SK-N-SH treated with all-trans-retinoic acid at 6 μM for 48 hours (cell line): ENCODE results near the gene COL6A5.

Source experiments
- ATAC-seq: fragments of 200-7000 bp; cut with Tn5 transposase; 3 replicates; pipeline ENCODE4 v1.9.1; 2020; ENCODE audit warnings: mild to moderate bottlenecking, moderate library complexity
- ARNTL ChIP-seq: fragments of 450-650 bp; formaldehyde crosslinking; IDR thresholded peaks from 2 replicates; pipeline ENCODE4 v1.5.0; 2020; ENCODE audit warnings: low read depth, mild to moderate bottlenecking, moderate library complexity, borderline replicate concordance
- BACH2 ChIP-seq: fragments of 250-450 bp; sonication (Bioruptor Pico); IDR thresholded peaks from 2 replicates; pipeline ENCODE4 v1.9.0; 2021; ENCODE audit warnings: mild to moderate bottlenecking, borderline replicate concordance
- CSDC2 ChIP-seq: fragments of 250-450 bp; sonication (Bioruptor Pico); IDR thresholded peaks from 2 replicates; pipeline ENCODE4 v1.5.0; 2020; ENCODE audit warnings: mild to moderate bottlenecking, moderate library complexity
- ESRRG ChIP-seq: fragments of 250-450 bp; sonication (Bioruptor Pico); IDR thresholded peaks from 2 replicates; pipeline ENCODE4 v1.6.1; 2021; ENCODE audit warnings: mild to moderate bottlenecking
- GLIS3 ChIP-seq: fragments of 250-450 bp; sonication (Bioruptor Pico); IDR thresholded peaks from 2 replicates; pipeline ENCODE4 v1.5.0; 2020; ENCODE audit warnings: mild to moderate bottlenecking, moderate library complexity
- ISL1 ChIP-seq: fragments of 250-450 bp; sonication (Bioruptor Pico); IDR thresholded peaks from 2 replicates; pipeline ENCODE4 v2.1.2; 2022; ENCODE audit warnings: mild to moderate bottlenecking, moderate library complexity
- OSR1 ChIP-seq: fragments of 250-450 bp; sonication (Bioruptor Pico); IDR thresholded peaks from 2 replicates; pipeline ENCODE4 v1.8.0; 2022; ENCODE audit warnings: moderate library complexity, mild to moderate bottlenecking, inconsistent platforms
- RARB ChIP-seq: fragments of 250-450 bp; sonication (Bioruptor Pico); IDR thresholded peaks from 2 replicates; pipeline ENCODE4 v1.8.0; 2021; ENCODE audit warnings: mild to moderate bottlenecking, moderate library complexity
- SNAI2 ChIP-seq: fragments of 250-450 bp; sonication (Bioruptor Pico); IDR thresholded peaks from 2 replicates; pipeline ENCODE4 v1.5.0; 2020; ENCODE audit warnings: mild to moderate bottlenecking, moderate library complexity
- TCF4 ChIP-seq: fragments of 250-450 bp; sonication (Bioruptor Pico); IDR thresholded peaks from 2 replicates; pipeline ENCODE4 v1.8.0; 2021; ENCODE audit warnings: mild to moderate bottlenecking, moderate library complexity, borderline replicate concordance
- TOX ChIP-seq: fragments of 250-450 bp; sonication (Bioruptor Pico); IDR thresholded peaks from 2 replicates; pipeline ENCODE4 v1.8.0; 2021; ENCODE audit warnings: mild to moderate bottlenecking, moderate library complexity, borderline replicate concordance
- ZFP30 ChIP-seq: fragments of 450-650 bp; formaldehyde crosslinking; IDR thresholded peaks from 2 replicates; pipeline ENCODE4 v1.5.0; 2022; ENCODE audit warnings: mild to moderate bottlenecking, moderate library complexity
- ZNF8 ChIP-seq: fragments of 450-650 bp; formaldehyde crosslinking; IDR thresholded peaks from 2 replicates; pipeline ENCODE4 v1.5.0; 2020; ENCODE audit warnings: mild to moderate bottlenecking, moderate library complexity
- TF ChIP-seq, protein P1 (sequence below): fragments of 250-450 bp; sonication (Bioruptor Pico); IDR thresholded peaks from 2 replicates; pipeline ENCODE4 v1.8.0; 2020; ENCODE audit warnings: mild to moderate bottlenecking, moderate library complexity, borderline replicate concordance
- TF ChIP-seq, protein P2 (sequence below): fragments of 250-450 bp; sonication (Bioruptor Pico); IDR thresholded peaks from 2 replicates; pipeline ENCODE4 v1.5.0; 2020; ENCODE audit warnings: mild to moderate bottlenecking, moderate library complexity
- TF ChIP-seq, protein P3 (sequence below): fragments of 250-450 bp; sonication (Bioruptor Pico); IDR thresholded peaks from 2 replicates; pipeline ENCODE4 v1.5.1; 2020; ENCODE audit warnings: low read depth, mild to moderate bottlenecking, moderate library complexity
- TF ChIP-seq, protein P4 (sequence below): fragments of 250-450 bp; sonication (Bioruptor Pico); IDR thresholded peaks from 2 replicates; pipeline ENCODE4 v1.8.0; 2021; ENCODE audit warnings: low read depth, mild to moderate bottlenecking, moderate library complexity, borderline replicate concordance

Gene COL6A5

DNA sequence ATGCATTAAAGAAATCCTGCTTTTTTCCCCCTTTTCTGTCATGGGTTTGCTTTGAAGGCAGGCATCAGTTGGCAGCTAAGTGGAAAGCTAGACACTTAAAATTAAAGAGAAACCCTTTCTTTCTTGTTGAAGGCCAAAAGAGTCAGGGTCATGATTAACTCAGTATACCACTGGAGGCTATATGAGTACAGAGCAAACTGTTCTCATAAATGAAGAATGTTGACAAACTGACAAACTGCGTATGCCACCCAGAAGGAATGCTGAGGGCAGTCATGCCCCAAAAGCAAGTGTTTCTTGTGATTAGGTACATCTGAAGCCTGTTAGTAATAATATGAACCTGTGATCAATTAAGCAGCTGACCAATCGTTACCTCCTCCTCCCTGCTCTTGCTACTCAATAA, 127.9 kb downstream of the COL6A5 start (continued):
- TF ChIP-seq, protein P1, sequence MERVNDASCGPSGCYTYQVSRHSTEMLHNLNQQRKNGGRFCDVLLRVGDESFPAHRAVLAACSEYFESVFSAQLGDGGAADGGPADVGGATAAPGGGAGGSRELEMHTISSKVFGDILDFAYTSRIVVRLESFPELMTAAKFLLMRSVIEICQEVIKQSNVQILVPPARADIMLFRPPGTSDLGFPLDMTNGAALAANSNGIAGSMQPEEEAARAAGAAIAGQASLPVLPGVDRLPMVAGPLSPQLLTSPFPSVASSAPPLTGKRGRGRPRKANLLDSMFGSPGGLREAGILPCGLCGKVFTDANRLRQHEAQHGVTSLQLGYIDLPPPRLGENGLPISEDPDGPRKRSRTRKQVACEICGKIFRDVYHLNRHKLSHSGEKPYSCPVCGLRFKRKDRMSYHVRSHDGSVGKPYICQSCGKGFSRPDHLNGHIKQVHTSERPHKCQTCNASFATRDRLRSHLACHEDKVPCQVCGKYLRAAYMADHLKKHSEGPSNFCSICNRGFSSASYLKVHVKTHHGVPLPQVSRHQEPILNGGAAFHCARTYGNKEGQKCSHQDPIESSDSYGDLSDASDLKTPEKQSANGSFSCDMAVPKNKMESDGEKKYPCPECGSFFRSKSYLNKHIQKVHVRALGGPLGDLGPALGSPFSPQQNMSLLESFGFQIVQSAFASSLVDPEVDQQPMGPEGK (CRISPR knock-in tag) = no peak
- TF ChIP-seq ZFP30 (no peak), RARB (no peak)

DNA sequence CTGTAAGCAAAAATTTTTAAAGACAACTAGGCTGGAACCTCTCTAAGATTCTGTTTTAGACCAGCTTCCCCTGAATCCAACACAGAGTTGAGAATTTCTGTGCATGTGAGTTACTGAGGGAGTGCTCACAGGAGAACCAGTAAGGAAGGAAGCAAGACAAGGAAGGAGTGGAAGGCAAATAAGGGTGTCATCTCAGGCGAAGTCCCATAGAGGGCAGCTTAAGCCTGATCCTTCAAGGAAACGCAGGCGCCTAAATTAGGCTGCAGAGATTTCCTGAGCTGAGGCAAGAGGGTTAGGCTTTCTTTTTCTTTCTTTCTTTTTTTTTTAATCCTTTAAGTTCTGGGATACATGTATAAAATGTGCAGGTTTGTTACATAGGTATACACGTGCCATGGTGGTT, 135.3 kb downstream of the COL6A5 start:
- ATAC-seq = no peak
- TF ChIP-seq BACH2 (no peak), ESRRG (CRISPR knock-in tag) (no peak), ISL1 (no peak)

DNA sequence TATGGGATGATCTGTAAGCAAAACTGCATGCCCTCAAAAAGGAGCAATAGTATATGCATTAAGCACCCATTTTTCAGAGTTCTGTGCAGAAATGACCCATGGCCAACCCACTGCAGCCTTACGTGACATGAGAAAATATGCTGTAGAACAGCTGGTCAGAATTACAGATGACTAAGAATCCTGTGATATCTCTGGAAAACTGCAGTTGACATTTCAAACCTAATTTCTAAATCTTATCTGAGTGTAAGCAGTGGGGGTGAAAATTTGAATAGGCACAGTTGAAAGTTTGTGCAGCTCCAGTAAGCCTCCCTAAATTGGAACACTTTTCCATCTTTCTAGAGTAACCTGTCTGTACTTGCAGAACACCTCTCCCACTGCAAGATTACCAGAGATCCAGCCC, 142.8 kb downstream of the COL6A5 start:
- ATAC-seq = no peak
- TF ChIP-seq TOX (CRISPR knock-in tag) = no peak
- TF ChIP-seq TCF4 (CRISPR knock-in tag) = peak; percentile 92
- 0 out of 2 replicates have a peak, but pooled peaks have one; percentile 20 for TF ChIP-seq SNAI2 (CRISPR knock-in tag)
- no peak for TF ChIP-seq BACH2
- TF ChIP-seq ISL1 = peak; percentile 52; the same call in 1 of the 2 replicates
- TF ChIP-seq, protein P2, sequence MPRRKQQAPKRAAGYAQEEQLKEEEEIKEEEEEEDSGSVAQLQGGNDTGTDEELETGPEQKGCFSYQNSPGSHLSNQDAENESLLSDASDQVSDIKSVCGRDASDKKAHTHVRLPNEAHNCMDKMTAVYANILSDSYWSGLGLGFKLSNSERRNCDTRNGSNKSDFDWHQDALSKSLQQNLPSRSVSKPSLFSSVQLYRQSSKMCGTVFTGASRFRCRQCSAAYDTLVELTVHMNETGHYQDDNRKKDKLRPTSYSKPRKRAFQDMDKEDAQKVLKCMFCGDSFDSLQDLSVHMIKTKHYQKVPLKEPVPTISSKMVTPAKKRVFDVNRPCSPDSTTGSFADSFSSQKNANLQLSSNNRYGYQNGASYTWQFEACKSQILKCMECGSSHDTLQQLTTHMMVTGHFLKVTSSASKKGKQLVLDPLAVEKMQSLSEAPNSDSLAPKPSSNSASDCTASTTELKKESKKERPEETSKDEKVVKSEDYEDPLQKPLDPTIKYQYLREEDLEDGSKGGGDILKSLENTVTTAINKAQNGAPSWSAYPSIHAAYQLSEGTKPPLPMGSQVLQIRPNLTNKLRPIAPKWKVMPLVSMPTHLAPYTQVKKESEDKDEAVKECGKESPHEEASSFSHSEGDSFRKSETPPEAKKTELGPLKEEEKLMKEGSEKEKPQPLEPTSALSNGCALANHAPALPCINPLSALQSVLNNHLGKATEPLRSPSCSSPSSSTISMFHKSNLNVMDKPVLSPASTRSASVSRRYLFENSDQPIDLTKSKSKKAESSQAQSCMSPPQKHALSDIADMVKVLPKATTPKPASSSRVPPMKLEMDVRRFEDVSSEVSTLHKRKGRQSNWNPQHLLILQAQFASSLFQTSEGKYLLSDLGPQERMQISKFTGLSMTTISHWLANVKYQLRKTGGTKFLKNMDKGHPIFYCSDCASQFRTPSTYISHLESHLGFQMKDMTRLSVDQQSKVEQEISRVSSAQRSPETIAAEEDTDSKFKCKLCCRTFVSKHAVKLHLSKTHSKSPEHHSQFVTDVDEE (CRISPR knock-in tag) = peak; percentile 68; the same call in 1 of the 2 replicates
- no peak for TF ChIP-seq OSR1 (CRISPR knock-in tag)
- TF ChIP-seq, protein P3, sequence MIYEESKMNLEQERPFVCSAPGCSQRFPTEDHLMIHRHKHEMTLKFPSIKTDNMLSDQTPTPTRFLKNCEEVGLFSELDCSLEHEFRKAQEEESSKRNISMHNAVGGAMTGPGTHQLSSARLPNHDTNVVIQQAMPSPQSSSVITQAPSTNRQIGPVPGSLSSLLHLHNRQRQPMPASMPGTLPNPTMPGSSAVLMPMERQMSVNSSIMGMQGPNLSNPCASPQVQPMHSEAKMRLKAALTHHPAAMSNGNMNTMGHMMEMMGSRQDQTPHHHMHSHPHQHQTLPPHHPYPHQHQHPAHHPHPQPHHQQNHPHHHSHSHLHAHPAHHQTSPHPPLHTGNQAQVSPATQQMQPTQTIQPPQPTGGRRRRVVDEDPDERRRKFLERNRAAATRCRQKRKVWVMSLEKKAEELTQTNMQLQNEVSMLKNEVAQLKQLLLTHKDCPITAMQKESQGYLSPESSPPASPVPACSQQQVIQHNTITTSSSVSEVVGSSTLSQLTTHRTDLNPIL (CRISPR knock-in tag) = 0 out of 2 replicates have a peak, but pooled peaks have one; percentile 7

DNA sequence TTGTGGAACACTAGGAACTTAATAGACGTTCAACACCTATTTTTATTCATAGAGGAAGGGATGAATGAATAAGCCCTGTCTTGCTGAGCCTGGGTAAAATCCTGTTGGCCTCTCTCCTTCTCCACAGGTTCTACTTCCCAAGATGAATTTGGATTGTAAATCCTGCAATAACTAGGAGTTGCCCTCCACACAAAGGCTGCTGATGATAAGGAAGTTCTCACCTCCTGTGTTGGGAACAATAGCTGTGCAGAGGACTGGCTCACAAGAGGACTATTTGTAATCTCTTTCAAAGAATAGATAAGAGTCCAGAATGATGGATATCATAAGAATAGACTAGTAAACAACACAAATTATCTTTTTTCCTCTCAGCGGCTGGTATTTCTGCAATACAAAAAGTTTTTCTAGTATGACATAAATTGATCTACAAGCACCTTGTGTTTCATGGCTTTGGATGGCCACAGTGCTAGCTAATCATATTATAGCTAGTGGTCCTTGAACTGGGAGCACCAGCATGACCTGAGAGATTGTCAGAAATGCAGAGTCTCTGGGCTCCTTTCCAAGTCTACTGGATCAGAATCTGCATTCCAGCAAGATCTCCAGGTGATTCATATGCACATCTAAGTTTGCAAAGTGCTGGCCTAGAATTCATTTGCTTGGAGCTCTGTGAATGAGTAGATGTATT, 143.4 kb downstream of the COL6A5 start:
- TF ChIP-seq GLIS3 (no peak), OSR1 (CRISPR knock-in tag) (no peak)
- TF ChIP-seq, all 23 proteins: peak for 0

DNA sequence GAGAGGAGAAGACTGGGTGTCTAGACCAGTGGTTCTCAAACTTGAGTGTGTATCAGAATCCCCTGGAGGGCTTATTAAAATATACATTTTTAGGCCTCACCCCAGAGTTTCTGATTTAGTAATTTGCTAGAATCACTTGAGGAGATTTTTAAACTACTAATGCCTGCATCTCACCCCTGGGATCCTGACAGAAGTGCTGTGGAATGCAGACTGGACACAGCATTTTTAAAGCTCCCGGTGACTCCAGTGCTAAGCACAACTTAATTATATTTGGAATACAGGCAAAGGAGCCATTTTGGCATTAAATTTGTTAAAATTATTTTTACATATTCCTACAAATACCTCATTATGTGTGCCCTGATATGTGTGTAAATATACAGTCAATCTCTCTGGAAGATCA, 144.8 kb downstream of the COL6A5 start:
- ATAC-seq = no peak
- no peak for TF ChIP-seq OSR1 (CRISPR knock-in tag)
- TF ChIP-seq, protein P4, sequence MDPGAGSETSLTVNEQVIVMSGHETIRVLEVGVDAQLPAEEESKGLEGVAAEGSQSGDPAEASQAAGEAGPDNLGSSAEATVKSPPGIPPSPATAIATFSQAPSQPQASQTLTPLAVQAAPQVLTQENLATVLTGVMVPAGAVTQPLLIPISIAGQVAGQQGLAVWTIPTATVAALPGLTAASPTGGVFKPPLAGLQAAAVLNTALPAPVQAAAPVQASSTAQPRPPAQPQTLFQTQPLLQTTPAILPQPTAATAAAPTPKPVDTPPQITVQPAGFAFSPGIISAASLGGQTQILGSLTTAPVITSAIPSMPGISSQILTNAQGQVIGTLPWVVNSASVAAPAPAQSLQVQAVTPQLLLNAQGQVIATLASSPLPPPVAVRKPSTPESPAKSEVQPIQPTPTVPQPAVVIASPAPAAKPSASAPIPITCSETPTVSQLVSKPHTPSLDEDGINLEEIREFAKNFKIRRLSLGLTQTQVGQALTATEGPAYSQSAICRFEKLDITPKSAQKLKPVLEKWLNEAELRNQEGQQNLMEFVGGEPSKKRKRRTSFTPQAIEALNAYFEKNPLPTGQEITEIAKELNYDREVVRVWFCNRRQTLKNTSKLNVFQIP (CRISPR knock-in tag) = no peak
- TF ChIP-seq, protein P1 (CRISPR knock-in tag) = no peak
- TF ChIP-seq GLIS3 = no peak
- TF ChIP-seq ARNTL (CRISPR knock-in tag) = no peak
- TF ChIP-seq CSDC2 = no peak
- no peak for TF ChIP-seq SNAI2 (CRISPR knock-in tag)
- TF ChIP-seq, protein P2 (CRISPR knock-in tag) = no peak
- no peak for TF ChIP-seq ZNF8 (CRISPR knock-in tag)
- TF ChIP-seq BACH2 = no peak

More for the DNA sequence above, 143.4 kb downstream of the COL6A5 start:
- no peak for ATAC-seq
